Endometrial microvascular endothelial cells (primary cell): Measurements from ENCODE around the gene GRIK2. TPM values are rescaled to one million over a fixed set of nuclear protein-coding genes. Genes with fewer than 3 reads are reported as not detected.

Source experiments
- in situ Hi-C: cut with HindIII; loops from 2 replicates; pipeline ENCODE4 v1.10.0; 2017; ENCODE audit warnings: low sequenced_read_pairs, low pct_unique_long_range_greater_than_20kb; ENCODE audit errors: inconsistent ontology term
- total RNA-seq: library from RNA; depleted of rRNA; stranded (reverse); fragments of >200 nt; gene quantifications from one replicate; pipeline ENCODE4 v1.2.3, GENCODE V29; 2015; ENCODE audit errors: inconsistent ontology term

Gene GRIK2
- total RNA-seq, 1 donor from 2014 or later, result under 0.01 TPM

- in situ Hi-C loops, result no loop called here
Observed at GRCh38 chr6:101883505-101883904, 490.0 kb downstream of the GRIK2 start.

- in situ Hi-C loops, result no loop called here
Observed at GRCh38 chr6:101887532-101887931, 494.0 kb downstream of the GRIK2 start.

- in situ Hi-C loops, result no loop called here
Observed at GRCh38 chr6:101907356-101908217, 514.1 kb downstream of the GRIK2 start.

- in situ Hi-C loops, result no loop called here
Observed at GRCh38 chr6:101909366-101909765, 515.9 kb downstream of the GRIK2 start.

- in situ Hi-C loops, result no loop called here
Observed at GRCh38 chr6:101912311-101912710, 518.8 kb downstream of the GRIK2 start.

- in situ Hi-C loops, result no loop called here
Observed at GRCh38 chr6:101918471-101918870, 525.0 kb downstream of the GRIK2 start.

GRCh38 chr6:101921829-101922450 lies 528.4 kb downstream of the GRIK2 start:
- in situ Hi-C loops, result no loop called here

GRCh38 chr6:101926149-101926925 lies 532.8 kb downstream of the GRIK2 start:
- in situ Hi-C loops, result no loop called here

- in situ Hi-C loops, result no loop called here
Observed at GRCh38 chr6:101931766-101932165, 538.3 kb downstream of the GRIK2 start.

GRCh38 chr6:101932704-101933103 lies 539.2 kb downstream of the GRIK2 start:
- in situ Hi-C loops, result no loop called here

- in situ Hi-C loops, result no loop called here
Observed at GRCh38 chr6:101935732-101936131, 542.2 kb downstream of the GRIK2 start.

- in situ Hi-C loops, result no loop called here
Observed at GRCh38 chr6:101936516-101936915, 543.0 kb downstream of the GRIK2 start.

- in situ Hi-C loops, result no loop called here
Observed at GRCh38 chr6:101937108-101937507, 543.6 kb downstream of the GRIK2 start.

- in situ Hi-C loops, result no loop called here
Observed at GRCh38 chr6:101940391-101940790, 546.9 kb downstream of the GRIK2 start.

- in situ Hi-C loops, result no loop called here
Observed at GRCh38 chr6:101956961-101957360, 563.5 kb downstream of the GRIK2 start.

- in situ Hi-C loops, result no loop called here
Observed at GRCh38 chr6:101961357-101961756, 567.8 kb downstream of the GRIK2 start.

GRCh38 chr6:101980924-101981323 lies 587.4 kb downstream of the GRIK2 start:
- in situ Hi-C loops, result no loop called here

- in situ Hi-C loops, result no loop called here
Observed at GRCh38 chr6:101986476-101986875, 593.0 kb downstream of the GRIK2 start.

GRCh38 chr6:101992286-101992685 lies 598.8 kb downstream of the GRIK2 start:
- in situ Hi-C loops, result no loop called here

- in situ Hi-C loops, result no loop called here
Observed at GRCh38 chr6:101994521-101994920, 601.0 kb downstream of the GRIK2 start.
